NT2/D1 (cell line): Measurements from ENCODE around the gene LAD1.

Experiments
- SUZ12 ChIP-seq: IDR thresholded peaks from 2 replicates; pipeline ENCODE4 v1.6.1; 2011; ENCODE audit not compliant: insufficient read length, insufficient read depth; ENCODE audit errors: extremely low read depth
- YY1 ChIP-seq: IDR thresholded peaks from 2 replicates; pipeline ENCODE4 v1.6.1; 2011; ENCODE audit not compliant: insufficient read length, insufficient read depth
- ZNF274 ChIP-seq: IDR thresholded peaks from 2 replicates; pipeline ENCODE4 v1.6.1; 2011; ENCODE audit warnings: mild to moderate bottlenecking, low read depth, low read length

- TF ChIP-seq ZNF274 (no peak), YY1 (no peak), SUZ12 (no peak)
These were observed 19.3 kb upstream of the LAD1 start for GRCh38 chr1:201418461-201418860.
